T-helper 1 cell (primary cell): ENCODE measurements around the gene GTF2IRD1.
"Not testable (repeated sequence)": the region's sequence is repeated elsewhere in the genome, so short reads cannot be mapped to it uniquely, and the experiment has no call there.

Experiments used
- DNase-seq, 5 donors: peaks; one replicate each; pipeline ENCODE4 v3.0.0-alpha.2; 2012 to 2020

GTF2IRD1 gene

DNA sequence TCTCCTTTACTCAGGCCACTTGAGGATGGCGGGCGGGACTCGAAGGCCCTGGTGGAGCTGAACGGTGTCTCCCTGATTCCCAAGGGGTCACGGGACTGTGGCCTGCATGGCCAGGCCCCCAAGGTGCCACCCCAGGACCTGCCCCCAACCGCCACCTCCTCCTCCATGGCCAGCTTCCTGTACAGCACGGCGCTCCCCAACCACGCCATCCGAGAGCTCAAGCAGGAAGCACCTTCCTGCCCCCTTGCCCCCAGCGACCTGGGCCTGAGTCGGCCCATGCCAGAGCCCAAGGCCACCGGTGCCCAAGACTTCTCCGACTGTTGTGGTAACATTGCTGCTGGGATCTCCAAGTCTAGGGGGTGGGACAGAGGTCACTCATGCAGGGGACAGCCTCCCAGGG is 65.7 kb downstream of the GTF2IRD1 start:
- DNase-seq, result no peak

DNA sequence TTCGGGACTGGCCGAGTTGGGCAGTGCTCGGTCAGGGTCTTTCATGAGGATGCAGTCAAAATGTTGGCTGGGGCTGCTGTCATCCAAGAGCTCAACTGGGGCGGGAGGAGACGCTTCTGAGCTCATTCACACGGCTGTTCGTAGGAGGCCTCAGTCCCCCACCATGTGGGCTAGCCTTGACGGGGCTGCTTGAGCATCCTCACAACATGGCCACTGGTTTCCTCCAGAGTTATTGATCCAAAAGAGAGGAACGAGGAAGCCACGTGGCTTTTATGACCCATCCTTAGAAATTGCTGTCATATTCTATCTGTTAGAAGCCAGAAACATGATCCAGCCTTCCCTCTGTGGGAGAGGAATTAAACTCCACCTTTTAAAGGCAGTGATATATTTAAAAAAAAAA is 68.1 kb downstream of the GTF2IRD1 start:
- no peak for DNase-seq

- DNase-seq, result no peak
Measured at GRCh38 chr7:74522281-74522905, 68.7 kb downstream of the GTF2IRD1 start.

DNA sequence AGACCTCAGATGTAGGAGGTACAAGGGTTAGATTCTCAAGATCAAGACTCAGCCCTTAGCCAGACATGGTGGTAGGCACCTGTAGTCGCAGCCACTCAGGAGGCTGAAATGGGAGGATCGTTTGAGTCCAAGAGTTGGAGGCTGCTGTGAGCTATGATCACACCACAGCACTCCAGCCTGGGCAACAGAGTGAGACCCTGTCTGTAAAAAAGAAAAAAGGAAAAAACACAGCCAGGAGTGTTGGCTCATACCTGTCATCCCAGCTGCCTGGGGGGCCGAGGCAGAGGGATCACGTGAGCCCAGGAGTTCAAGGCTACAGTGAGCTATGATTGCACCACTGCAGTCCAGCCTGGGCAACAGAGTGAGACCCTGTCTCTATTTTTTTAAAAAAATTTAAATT is 69.3 kb downstream of the GTF2IRD1 start:
- DNase-seq, result no peak

DNA sequence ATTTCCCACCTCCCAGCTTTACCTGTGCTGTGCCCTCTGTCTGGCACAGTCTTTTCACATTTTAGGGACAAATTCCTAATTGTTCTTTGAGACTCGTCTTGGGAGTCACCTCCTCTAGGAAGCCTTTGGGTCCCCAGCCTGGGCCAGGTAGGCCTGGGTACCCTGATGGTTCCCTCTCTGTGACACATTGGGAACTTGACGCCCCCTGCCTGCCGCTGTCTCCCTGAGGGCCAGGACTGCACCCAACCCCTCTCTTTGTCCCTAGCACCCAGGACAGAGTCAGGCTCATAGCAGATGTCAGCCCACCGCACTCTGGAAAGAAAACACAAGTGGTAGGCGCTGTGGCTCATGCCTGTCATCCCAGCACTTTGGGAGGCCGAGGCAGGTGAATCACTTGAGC is 71.4 kb downstream of the GTF2IRD1 start:
- DNase-seq, result no peak

DNA sequence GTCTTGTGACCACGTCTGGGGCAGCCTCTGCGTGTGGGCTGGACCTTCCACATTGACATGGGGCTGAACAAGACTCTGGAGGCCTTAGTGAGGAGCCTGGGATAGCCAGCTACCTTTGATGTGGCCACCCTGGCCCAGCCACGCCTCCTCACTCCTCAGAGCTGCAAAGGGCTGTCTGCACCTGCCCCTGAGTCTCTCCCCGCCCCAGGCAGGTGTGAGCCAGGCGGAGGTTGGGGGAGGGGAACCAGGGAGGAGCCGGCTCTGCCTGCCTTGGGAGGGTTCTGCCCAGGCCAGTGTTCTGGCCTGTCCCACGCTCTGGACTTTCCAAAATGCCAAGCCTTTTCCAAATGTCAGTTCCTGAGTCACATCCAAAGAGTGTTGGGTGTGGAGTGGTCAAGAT is 72.2 kb downstream of the GTF2IRD1 start:
- DNase-seq, result no peak

GRCh38 chr7:74526780-74527179 is 73.1 kb downstream of the GTF2IRD1 start:
- DNase-seq, result no peak

DNA sequence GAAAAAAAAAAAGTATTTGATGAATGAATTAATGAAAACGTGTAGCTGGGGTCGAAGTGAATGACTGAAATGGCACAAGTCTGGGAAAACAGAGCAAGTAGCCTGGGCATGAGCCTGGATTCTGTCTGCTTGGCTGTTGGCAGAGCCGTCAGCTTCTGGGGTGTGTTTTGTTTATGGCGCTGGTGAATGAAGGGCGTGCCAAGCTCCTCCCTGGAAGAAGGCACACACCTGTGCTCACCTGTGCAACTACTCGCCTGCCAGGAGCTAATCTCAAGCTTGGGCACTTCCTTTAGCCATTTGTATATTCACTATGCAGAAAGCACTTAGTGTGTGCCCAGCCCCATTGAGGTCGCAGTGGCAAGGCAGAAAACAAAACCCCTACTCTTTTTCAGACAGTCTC is 74.1 kb downstream of the GTF2IRD1 start:
- no peak for DNase-seq

DNA sequence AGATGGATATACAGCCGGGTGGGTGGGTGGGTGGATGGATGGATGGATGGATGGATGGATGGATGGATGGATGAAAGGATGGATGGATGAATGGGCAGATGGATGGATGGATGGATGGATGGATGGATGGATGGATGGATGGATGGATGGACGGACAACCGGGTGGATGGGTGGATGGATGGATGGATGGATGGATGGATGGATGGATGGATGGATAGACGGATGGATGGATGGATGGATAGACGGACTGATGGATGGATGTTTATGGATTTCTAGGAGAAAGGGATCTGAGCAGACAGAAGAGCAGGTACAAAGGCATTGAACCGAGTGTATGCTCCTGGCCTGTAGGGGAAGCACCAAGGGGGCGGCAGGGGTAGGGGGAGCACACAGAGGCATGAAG is 75.1 kb downstream of the GTF2IRD1 start:
- DNase-seq, result not testable (repeated sequence)

DNA sequence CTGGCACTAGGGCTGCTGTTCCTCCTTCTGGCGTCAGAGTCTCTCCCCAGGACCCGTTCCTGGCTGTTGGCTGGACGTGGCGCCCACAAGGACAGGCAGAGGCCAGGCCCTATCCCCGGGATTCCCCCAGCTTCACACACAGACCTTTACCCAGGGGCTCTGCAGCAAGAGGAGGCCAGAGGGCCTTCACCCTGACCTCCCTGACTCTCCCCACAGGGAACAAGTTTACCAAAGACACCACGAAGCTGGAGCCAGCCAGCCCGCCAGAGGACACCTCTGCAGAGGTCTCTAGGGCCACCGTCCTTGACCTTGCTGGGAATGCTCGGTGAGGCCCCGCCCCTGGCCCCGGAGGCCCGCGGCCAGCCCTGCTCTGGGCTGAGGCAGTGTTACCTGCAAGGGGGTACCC is 82.2 kb downstream of the GTF2IRD1 start:
- no peak for DNase-seq

DNA sequence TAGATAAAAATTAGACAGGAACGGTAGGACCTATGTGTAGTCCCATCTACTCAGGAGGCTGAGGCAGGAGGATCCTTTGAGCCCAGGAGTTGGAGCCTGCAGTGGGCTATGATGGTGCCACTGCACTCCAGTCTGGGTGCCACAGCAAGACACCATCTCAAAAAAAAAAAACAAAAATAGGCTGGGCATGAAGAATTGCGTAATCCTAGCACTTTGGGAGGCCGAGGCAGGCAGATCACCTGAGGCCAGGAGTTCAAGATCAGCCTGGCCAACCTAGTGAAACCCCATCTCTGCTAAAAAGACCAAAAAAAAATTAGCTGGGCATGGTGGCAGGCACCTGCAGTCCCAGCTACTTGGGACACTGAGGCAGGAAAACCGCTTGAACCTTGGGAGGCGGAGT is 88.2 kb downstream of the GTF2IRD1 start:
- not testable (repeated sequence) for DNase-seq

- DNase-seq, result no peak
Measured at GRCh38 chr7:74542558-74543117, 88.9 kb downstream of the GTF2IRD1 start.

GRCh38 chr7:74544706-74545469 is 91.2 kb downstream of the GTF2IRD1 start:
- peak in 1 of 5 donors; percentile 31 for DNase-seq

GRCh38 chr7:74545921-74546320 is 92.2 kb downstream of the GTF2IRD1 start:
- DNase-seq, result no peak

DNA sequence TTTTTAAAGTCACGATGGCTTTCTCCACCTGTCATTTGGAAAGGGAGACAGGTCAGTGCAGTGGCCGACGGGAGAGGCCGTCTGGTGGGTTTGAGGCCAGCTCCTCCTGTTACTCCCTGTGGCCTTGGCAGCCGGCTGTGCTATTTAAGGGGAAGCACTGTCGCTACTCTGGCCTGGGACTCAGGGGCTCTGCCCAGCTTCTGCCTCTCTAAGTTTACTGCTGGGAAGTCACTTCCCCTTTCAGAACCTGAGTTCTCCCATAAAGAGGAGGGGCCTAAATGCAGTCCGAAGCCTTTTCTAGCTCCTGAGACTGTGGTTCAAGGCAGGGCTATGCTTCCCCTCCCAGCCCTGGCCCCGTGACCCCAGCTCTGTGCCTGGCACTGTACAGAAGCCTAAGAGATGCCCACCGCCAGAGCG is 99.9 kb downstream of the GTF2IRD1 start:
- DNase-seq, result not testable (repeated sequence)

GRCh38 chr7:74554178-74554577 is 100.5 kb downstream of the GTF2IRD1 start:
- no peak for DNase-seq

- DNase-seq, result no peak
Measured at GRCh38 chr7:74560086-74560719, 106.5 kb downstream of the GTF2IRD1 start.

DNA sequence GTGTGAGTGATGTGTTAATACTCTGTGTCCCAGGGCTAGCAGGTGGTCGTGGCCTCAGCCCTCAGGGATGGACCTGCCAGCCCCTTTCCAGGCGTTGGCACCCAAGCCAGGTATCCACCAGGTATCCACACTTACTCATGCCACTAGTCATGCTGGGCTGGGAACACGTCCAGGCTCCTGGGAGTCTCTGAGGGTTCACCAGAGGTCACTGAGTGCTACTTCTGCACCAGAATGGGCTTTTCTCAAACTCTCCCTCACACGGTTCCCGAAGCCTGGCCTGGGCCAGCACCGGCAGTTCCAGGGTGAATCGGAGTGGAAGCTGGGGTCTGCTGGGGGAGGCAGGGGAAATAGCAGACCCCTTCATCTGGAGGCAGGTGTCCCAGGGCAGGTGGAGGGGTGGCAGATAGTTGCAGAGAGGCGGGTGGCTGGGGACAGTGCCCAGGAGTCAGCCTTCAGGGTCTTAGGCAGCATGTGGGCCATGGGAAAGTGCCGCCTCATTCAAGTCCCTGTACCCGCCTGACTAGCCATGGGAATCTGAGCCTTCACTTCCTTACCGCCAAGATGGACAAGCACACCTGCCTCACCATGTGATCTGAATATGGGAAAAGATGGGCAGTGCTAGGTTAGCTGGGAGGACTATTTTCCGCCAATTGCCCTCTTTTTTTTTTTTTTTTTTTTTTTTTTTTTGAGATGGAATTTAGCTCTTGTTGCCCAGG is 108.3 kb downstream of the GTF2IRD1 start:
- no peak for DNase-seq

DNA sequence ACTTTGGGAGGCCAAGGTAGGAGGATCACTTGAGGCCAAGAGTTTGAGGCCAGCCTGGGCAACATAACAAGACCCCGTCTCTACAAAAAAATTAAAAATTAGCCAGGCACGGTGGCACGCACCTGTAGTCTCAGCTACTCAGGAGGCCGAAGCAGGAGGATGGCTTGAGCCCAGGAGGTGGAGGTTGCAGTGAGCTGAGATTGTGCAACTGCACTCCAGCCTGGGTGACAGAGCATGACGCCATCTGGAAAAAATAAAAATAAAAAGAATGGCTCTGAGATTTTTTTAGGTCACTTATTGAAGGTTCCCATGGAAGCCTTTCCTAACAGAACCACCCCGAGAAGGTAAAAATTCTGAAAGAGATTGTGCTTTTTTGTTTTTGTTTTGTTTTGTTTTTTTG is 109.9 kb downstream of the GTF2IRD1 start:
- not testable (repeated sequence) for DNase-seq

DNA sequence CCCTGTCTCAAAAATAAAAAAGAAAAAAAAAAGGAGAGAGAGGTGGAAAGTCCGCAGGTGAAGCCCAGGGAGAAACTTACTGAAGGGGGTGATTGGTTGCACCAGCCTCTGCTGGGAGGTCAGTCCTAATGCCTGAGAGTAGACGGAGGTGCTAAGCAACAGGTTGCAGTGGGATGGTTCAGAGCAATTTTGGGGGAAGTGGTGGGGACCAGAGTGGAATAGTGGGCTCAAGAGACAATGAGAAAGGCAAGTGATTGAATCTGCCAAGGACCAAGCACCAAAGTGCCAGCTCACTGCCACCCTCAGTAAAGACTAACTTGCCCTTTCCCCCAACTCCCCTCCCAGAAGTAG is 113.6 kb downstream of the GTF2IRD1 start:
- no peak for DNase-seq

DNA sequence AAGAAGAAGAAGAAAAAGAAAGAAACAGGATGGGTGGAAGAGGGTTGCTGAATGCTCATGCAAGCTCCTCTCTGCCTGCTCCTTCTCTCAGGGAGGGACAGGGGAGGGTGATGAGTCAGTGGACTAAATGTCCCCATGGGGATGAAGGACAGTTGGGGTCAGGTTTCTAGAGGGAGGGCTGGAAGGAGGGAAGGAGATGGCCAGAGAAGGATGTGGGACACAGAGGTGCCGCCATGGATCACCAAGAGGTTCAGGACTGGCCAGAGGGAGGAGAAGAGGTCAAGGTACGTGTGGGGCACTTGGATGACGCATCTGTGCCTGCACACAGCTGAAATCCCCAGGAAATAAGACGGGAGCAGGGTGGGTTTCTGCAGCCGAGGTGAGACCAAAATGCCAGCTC is 115.0 kb downstream of the GTF2IRD1 start:
- DNase-seq, result no peak

- peak in 1 of 5 donors; percentile 26 for DNase-seq
Measured at GRCh38 chr7:74569501-74570075, 115.9 kb downstream of the GTF2IRD1 start.
